Spleen (tissue), 7 donors: ENCODE data around the gene SORBS1.

Experiments
- POLR2A ChIP-seq, 3 donors: fragments of 450-650 bp; IDR thresholded peaks; one replicate each; pipeline ENCODE4 v1.5.1; 2017; ENCODE audit warnings: antibody characterized with exemption in 3 of 3, mild to moderate bottlenecking in 1 of 3
- TF ChIP-seq, protein P1 (sequence below), 11 experiments: fragments of 200-600 bp in 7 of 11; fragments of 450-650 bp in 4 of 11; sonication (generic) in 4 of 11; IDR thresholded peaks in 8 of 11; conservative IDR thresholded peaks in 3 of 11; 1 replicate in 7 of 11; 2 replicates in 4 of 11; pipeline versions ENCODE4 v1.4.0 to v1.8.0; 2016 to 2021; ENCODE audit warnings: antibody characterized with exemption in 11 of 11, inconsistent platforms in 4 of 11, mild to moderate bottlenecking in 1 of 11
- donor health status: DM: no; HTN: no; CAD: no; lungs with moderate emphysema.
- donor health status: DM: no; HTN: no; CAD: no.
- donor health status: DM: no; HTN: no; CAD: no.

DNA sequence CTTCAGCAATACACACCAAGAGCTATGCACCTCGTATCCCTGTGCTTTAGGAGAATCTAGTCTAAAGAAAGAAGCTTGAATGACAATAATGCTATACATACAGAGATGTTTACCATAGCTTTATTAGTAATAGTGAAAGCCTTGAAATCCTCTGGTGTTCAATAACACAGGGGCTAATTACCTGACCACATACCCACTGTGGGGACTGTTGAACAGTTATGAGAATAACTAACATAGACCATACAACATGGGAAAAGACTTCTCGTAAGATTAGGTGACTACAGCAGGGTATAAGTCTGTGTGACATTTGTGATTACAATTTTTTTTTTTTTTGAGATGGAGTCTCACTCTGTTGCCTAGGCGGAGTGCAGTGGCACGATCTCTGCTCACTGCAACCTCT lies 111.0 kb downstream of the SORBS1 start:
- TF ChIP-seq, protein P1, sequence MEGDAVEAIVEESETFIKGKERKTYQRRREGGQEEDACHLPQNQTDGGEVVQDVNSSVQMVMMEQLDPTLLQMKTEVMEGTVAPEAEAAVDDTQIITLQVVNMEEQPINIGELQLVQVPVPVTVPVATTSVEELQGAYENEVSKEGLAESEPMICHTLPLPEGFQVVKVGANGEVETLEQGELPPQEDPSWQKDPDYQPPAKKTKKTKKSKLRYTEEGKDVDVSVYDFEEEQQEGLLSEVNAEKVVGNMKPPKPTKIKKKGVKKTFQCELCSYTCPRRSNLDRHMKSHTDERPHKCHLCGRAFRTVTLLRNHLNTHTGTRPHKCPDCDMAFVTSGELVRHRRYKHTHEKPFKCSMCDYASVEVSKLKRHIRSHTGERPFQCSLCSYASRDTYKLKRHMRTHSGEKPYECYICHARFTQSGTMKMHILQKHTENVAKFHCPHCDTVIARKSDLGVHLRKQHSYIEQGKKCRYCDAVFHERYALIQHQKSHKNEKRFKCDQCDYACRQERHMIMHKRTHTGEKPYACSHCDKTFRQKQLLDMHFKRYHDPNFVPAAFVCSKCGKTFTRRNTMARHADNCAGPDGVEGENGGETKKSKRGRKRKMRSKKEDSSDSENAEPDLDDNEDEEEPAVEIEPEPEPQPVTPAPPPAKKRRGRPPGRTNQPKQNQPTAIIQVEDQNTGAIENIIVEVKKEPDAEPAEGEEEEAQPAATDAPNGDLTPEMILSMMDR (IDR thresholded peaks at IDR 0.05 in 8 of 11, conservative IDR thresholded peaks at IDR 0.05 in 3 of 11): no peak
- TF ChIP-seq POLR2A (IDR thresholded peaks at IDR 0.05): no peak
